Right hindlimb (tissue), 1 donor: ENCODE measurements around the gene R3HDM4.
A peak's percentile ranks its signal among the peaks of the same experiment; 100 is the strongest.
"Not testable (repeated sequence)": the region's sequence is repeated elsewhere in the genome, so short reads cannot be mapped to it uniquely, and the experiment has no call there.

Experiments used
- DNase-seq: peaks from one replicate; pipeline ENCODE4 v3.0.0-alpha.2; 2018

The R3HDM4 gene

GRCh38 chr19:913080-913748, at the start of gene R3HDM4:
TSS of gene R3HDM4 (minus strand) at chr19:913219. CDS start at chr19:913157, 62 bp downstream.
- DNase-seq, result peak; percentile 87

- peak; percentile 37 for DNase-seq
Observed at GRCh38 chr19:961866-962620, 49.0 kb upstream of the R3HDM4 start.

DNA sequence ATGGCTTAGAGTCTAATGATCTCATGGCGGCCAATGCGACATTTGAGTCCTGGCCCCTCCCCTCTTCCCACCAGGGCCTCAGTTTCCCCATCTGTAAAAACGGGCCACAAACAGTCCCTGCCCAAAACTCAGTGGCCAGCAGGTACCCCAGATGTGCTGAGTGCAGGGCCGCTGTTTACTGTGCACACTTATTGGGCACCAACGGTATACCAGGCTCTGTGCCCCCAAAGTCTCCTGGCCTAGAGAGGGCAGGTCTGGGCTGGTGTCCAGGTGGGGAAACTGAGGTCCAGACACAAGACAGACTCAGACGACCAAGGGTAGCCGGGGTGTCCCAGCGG, 47.6 kb upstream of the R3HDM4 start:
- peak; percentile 17 for DNase-seq

- peak; percentile 18 for DNase-seq
Observed at GRCh38 chr19:960020-960419, 47.0 kb upstream of the R3HDM4 start.

- DNase-seq, result peak; percentile 13
Observed at GRCh38 chr19:958967-959855, 46.2 kb upstream of the R3HDM4 start.

DNA sequence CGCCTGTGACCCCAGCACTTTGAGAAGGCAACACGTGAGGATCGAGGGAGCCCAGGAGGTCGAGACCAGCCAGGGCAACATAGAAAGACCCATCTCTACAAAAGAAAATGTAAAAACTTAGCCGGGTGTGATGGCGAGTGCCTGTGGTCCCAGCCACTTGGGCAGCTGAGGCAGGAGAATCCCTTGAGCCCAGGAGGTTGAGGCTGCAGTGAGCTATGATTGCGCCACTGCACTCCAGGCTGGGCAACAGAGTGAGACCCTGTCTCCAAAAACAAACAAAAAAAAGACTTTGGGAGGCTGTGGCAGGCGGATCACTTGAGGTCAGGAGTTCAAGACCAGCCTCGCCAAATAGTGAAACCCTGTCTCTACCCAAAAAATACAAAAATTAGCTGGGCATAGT, 44.6 kb upstream of the R3HDM4 start:
- DNase-seq, result not testable (repeated sequence)

DNA sequence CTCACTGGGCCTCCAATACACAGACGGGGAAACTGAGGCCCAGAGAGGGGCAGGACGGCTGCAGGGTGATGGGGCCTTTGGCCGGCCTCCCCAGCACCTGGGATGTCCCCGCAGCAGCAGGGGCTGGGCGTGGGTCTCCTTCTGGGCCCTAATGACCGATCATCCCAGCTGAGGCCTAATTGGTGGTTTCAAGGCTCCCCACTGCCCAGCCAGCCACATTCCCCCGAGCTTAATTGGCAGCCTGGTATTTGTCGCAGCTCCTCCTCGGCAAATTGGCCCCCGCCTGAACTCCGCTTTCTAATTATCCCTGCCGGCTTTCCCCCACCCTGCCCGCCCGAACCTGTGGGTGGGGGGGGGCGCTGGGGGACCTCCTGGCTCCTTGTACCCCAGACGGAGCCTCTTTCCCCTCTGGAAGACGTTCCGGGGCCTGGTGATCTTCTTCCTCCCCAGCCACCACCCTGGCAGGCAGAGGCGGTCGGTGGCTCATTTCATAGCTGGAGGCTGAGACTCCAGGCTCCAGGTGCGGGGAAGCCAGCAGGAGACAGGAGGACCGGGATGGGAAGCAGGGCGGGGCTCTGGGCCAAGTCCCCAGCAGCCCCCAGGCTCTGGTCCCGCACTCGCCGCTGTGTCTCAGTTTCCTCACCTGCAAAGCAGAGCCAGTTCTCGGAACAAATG, 43.9 kb upstream of the R3HDM4 start:
- peak; percentile 27 for DNase-seq

DNA sequence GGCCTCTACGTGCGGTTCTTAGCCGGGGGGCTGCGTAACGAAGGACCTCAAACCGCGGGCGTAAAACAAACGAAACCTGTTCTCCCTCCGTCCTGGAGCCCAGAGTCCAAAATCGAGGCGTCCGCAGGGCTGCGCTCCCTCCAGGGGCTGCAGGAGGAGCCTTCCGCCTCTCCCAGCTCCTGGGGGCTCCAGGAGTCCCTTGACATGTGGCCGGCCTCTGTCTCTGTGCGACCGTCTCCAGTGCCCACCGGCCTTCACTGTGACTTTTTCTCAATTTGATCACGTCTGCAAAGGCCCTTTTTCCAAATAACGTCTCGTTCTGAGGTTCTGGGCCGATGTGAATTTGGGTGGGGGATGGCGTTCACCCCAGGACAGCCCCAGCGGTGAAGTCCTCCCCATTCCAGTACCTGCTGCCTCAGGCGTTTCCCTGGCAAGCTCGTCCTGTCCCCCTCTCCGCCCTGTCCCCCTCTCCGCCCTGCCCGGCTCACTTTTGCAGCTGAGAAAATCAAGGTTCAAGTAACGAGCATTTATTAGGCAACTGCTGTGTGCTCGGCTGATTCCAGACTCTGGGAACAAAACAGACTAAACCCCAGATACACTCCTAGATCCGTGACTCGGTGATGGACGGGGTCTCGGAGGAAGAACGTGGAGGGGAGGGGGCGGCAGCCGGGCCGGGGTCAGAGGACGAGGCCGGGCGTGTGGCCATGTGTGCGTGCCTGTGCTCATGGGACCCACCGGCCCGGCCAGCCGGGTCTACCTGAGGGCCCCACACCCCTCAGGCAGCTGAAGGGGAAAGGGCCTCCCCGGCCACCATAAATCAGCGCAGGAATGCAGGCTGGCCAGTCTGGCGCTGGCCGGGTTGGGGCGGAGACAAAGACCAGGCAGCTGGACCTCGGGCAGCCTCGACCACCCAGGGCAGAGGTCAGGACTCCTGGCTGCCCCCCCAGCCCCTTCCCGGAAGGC, 43.1 kb upstream of the R3HDM4 start:
- no peak for DNase-seq

DNA sequence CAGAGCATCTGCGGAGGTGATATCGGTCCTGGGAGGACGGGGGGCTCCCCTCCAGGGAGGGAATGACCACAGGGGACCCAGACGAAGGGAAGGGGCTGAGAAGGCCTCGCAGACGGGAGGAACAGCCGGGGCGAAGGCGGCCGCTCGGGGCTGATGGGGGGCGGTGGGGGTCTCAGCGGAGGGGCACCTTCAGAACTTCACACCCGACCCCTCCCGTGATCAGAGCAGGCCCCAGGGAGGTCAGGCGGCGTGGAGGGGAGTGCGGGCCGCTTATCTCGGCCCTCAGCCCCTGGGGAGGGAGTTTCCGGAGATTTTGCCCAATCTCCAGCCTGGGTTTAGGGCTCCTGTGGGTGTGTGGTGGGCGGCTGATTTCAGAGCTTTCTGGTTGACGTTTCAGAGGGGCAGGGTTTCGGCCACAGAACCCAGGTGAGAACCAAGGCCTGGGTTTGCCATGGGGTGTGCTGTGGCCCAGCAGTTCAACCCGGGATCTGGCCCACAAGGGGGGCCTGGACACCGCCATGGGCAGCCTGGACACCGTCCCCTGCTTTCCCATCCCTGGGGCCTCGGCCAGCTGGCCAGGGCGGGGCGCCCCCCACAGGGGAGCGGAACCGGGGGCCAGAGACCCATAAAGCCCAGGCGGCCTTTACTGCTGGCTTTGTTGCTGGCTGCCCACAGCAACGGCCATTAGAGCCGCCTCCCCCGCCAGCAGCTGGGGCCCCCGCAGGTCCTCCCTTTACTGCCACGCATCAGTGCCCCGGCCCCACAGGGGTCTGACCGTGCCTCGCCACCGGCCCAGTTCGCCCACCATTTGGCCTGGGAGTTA, 41.9 kb upstream of the R3HDM4 start:
- DNase-seq, result peak; percentile 17

- DNase-seq, result peak; percentile 18
Observed at GRCh38 chr19:954272-954671, 41.3 kb upstream of the R3HDM4 start.

- peak; percentile 24 for DNase-seq
Observed at GRCh38 chr19:953445-954271, 40.6 kb upstream of the R3HDM4 start.

DNA sequence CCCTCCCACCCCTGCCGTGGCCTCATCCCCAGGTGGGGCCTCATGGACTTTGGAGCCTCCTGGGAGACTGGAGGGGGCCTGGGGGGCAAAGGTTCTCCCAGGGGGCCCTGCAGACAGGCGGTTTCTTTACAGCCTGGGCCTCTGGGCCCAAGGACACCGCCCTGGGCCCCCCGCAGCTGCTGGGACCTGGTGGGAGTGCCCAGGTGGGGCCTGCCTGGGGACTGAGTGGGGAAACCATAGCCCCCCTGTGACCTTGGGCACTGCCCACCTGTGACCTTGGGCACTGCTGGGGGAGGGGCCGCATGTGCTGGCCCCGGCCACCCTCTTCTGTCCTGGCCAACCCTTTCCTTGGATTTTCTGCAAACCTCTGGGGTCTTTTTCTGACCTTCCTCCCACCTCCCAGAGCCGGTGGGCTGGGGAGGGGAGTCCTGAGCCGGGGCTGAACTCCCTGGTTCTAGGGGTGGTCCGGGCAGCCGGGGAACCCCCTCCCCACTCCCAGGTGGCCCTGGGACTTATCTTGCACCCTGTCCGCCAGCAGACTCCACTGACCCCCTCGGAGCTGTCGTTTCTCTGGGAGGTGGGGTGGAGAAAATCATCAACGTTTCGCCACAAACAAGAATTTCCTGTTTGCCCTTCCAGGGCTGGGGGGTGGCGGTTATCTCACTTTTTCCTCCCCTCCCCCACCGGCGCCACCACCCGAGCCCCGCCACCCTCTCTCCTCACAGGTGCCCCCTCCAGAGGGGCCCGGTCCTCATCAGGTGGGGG, 39.8 kb upstream of the R3HDM4 start:
- DNase-seq, result no peak

DNA sequence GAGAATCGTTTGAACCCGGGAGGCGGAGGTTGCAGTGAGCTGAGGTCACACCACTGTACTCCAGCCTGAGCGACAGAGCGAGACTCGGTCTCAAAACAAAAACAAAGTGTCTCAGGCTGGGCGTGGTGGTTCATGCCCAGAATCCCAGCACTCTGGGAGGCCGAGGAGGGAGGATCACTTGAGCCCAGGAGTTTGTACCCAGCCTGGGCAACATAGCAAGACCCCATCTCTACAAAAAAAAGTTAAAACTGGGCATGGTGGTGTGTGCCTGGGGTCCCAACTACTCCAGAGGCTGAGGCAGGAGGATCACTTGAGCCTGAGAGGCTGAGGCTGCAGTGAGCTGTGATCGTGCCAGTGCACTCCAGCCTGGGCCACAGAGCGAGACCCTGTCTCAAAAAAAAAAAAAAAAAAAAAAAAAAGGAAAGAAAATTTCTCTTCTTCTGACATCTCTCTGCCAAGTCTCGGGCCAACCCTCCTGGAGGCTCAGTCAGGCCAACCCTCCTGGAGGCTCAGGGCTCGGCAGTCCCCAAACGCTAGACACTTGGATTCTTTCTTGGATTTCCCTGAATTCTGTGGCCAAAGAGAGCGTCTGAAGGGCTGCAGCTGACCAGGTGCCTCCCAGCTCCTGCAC, 39.1 kb upstream of the R3HDM4 start:
- no peak for DNase-seq

DNA sequence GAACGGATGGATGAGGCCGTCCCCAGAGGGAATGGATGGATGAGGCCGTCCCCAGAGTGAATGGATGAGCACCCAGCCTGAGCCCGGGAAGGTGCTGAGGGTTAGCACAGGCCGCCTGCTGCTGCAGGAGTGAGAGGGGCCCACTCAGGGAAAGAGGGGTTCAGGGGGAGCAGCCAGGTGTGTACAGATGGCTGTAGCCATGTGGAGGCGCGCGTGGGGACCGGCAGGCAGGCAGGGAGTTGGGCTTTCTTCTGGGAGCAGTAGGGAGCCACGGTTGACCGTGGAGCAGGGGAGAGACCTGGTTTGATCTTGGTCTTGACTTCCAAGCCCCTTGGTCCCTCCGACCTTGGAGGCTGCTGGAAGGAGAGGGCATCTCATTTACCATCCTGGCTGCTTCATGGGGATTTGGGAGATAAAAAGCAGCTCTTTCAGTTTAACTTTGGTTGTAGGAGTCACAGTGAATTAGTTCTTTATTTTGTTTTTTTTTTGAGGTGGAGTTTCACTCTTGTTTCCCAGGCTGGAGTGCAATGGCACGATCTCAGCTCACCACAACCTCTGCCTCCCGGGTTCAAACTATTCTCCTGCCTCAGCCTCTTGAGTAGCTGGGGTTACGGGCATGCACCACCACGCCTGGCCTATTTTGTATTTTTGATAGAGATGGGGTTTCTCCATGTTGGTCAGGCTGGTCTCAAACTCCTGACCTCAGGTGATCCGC, 37.5 kb upstream of the R3HDM4 start:
- no peak for DNase-seq

- peak; percentile 24 for DNase-seq
Observed at GRCh38 chr19:948842-949496, 36.0 kb upstream of the R3HDM4 start.

DNA sequence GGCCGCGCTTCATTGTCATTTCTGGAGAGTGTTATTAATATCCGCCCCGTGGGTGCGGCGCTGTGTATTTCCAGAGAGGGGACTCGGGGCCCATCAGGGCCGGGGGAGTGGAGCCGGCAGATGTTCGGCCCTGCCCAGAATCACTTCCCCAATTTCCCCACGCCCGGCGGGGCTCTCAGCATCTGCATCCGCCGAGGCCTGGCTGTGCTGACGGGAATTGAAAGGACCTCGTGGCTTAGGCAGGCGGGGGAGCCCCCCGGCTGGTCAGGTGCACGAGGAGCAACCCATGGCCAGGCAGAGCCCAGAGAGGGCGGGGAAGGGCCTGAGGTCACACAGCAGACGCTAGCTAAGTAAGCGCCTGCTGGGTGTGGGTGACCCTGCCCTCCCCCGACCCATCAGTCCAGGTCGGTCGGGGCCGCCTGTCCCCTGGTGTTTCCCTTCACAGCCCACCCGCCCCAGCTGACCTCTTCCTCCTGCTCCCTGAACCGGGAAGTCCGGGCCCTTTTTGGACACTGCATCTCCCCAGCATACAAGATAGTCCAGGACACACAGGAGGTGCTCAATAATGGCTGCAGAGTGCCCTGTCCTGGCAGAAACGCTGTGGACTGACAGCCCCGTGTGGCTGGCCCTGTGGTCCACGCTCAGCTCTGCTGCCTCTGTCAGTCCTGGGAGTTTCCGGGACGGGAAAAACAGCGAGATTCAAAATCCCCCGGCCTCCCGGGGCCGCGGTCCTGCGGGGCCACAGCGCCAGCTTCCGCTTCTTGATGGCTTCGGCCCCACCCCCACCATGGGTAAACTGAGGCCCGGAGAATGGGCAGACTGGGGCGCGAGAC, 34.9 kb upstream of the R3HDM4 start:
- peak; percentile 59 for DNase-seq
